Effector CD8-positive, alpha-beta T cell (primary cell): ENCODE results near the gene NEU2.

ENCODE experiments used
- DNase-seq: peaks from one replicate; lab custom pipeline; 2025; lab: John Stamatoyannopoulos, UW

The NEU2 gene

GRCh38 chr2:233076749-233077148 is 44.3 kb downstream of the NEU2 start:
- no peak for DNase-seq

GRCh38 chr2:233079473-233079877 is 47.0 kb downstream of the NEU2 start:
- no peak for DNase-seq

GRCh38 chr2:233079953-233080835 is 47.7 kb downstream of the NEU2 start:
- DNase-seq, result no peak

DNA sequence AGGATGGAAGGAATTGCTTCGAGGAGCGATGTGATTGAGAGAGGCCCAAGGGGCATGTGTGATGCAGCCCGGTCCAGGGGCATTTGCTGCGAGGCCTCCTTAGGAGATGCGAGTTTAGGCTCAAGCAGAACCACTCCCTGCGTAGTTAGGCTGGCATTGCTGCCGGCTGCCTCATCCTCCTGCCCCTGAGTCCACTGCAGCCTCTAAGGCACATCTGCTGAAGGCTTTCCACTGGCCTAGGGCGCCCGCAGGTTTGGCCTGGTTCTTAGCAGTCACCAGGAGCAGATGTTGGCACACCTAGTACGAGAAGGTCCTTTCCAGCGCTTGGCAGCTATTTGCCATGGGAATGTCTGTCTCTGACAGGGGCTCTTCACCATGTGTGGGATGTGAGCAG is 48.4 kb downstream of the NEU2 start:
- DNase-seq, result no peak

GRCh38 chr2:233081232-233081730 is 48.8 kb downstream of the NEU2 start:
- no peak for DNase-seq

DNA sequence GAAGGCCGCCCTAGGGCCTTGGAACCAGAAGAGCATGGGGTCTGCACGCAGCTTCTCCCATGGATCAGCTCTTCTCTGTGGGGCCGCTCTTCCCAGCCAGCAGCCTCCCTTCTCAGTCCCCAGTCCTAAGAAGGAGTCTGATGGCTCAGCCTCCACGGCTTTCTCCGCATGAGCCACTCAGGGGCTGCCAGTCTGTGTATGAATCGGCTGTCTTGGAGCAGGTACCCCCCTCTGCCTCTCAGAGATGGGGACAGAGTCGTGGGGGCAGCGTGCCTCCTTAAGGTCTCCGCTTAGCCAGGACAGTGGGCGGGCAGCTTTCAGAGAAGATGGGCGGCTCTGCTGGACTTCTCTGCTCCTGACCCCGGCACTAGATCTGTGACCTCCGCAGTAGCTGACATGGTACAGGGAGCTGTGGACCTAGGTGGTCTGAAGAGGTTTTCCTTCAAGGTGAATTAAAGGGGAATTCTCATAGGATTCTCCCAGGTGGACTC is 49.3 kb downstream of the NEU2 start:
- DNase-seq, result no peak

DNA sequence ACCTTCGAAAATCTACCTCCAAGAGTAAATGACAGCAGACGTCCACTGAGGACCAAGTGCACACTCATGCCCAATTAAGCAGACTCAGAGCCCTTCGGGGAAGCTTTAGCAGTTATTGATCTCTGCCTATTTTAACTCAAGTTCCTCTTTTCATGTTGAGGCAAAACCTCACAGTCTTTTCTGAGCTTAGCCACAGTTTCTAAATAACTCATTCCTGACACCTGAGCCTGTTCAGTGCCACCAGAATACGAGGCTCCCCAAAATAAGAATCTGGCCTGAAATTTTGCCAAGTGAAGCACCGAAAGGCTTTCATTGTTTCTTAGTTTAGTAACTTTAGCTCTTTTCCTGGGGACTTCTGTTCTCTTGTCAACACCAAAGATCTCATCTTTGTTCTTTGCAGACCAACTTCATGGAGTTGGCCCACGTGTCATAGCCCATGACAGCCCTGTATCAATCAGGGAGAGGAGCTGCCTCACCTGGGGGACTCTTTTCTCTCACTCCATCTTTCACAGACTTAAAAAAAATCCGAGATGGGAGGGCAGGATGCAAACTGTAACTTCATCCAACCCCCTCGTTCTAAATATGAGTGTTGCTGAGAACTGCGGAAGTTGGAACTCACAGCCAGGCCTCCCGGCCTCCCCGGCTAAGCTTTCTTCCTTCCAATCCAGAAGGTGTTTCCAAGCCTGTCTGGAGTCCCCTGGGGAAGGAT is 49.9 kb downstream of the NEU2 start:
- no peak for DNase-seq

GRCh38 chr2:233082931-233083755 is 50.7 kb downstream of the NEU2 start:
- DNase-seq, result no peak

DNA sequence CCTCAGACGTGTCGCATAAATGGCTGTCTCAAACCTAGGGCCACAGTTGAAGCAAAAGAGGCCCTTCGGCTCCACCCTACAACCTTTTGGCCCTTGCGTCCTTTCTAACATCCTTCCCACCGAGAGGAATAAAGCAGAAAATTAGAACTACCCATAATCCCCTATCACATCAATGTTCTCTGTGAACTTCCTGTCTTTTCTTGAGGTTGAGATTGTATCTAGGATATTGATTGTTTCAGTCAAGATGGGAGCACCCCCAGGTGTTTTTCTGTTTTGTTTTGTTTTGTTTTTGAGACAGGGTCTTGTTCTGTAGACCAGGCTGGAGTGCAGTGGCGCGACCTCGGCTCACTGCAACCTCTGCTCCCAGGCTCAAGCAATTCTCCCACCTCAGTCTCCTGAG is 51.3 kb downstream of the NEU2 start:
- no peak for DNase-seq

DNA sequence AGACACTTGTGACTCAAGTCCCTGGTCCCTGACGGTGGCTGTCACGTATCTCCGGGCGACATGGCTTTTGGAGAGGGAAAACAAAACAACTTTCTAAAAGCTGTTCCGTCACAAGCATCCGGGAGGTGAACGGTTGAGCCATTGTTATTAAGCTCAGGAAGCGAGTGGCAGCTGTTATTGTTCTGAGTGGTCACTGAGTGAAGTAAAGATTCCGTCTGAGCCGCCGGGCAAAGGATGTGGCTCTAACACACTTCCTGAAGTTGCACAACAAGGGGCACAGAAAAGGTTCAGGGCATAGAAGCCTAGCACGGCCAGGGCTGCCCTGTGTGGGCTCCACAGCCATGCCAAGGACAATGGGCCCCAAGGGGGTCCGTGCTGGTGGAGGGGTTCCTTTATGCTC is 52.0 kb downstream of the NEU2 start:
- DNase-seq, result no peak
